SU-DHL-6 (cell line): Measurements from ENCODE around the gene SLC14A1.

Experiments used
- H2AFZ ChIP-seq: fragments of 200-600 bp; sonication (generic); 2 replicates; pipeline ENCODE4 v1.6.1; 2014; ENCODE audit warnings: low read depth, mild to moderate bottlenecking, moderate library complexity, mixed read lengths, antibody characterized with exemption, low read length; ENCODE audit not compliant: severe bottlenecking
- H3F3A ChIP-seq: fragments of 200-600 bp; shearing (Covaris generic); 2 replicates; pipeline ENCODE4 v1.6.0; 2016; ENCODE audit warnings: antibody characterized with exemption, mild to moderate bottlenecking; ENCODE audit not compliant: insufficient read depth
- H3K27ac ChIP-seq: fragments of 200-600 bp; sonication (generic); 2 replicates; pipeline ENCODE4 v1.5.1; 2016; ENCODE audit warnings: low read depth, mild to moderate bottlenecking, low read length, moderate library complexity, mixed read lengths
- H3K27me3 ChIP-seq: fragments of 200-600 bp; sonication (generic), shearing (Covaris generic); 2 replicates; pipeline ENCODE4 v1.6.0; 2014; ENCODE audit warnings: mild to moderate bottlenecking, low read length
- H3K36me3 ChIP-seq: fragments of 200-600 bp; sonication (generic); 2 replicates; pipeline ENCODE4 v1.6.1; 2014; ENCODE audit warnings: mild to moderate bottlenecking, low read length, mixed read lengths
- H3K4me2 ChIP-seq: fragments of 300-600, 200-600 bp; shearing (Covaris generic), sonication (generic); 2 replicates; pipeline ENCODE4 v1.6.0; 2014; ENCODE audit warnings: low read length, low read depth, mild to moderate bottlenecking; ENCODE audit not compliant: poor library complexity, severe bottlenecking
- H3K4me3 ChIP-seq: fragments of 200-600 bp; sonication (generic); 2 replicates; pipeline ENCODE4 v1.5.1; 2014; ENCODE audit warnings: antibody characterized with exemption, low read length, mild to moderate bottlenecking, mixed read lengths; ENCODE audit not compliant: insufficient read depth, poor library complexity, severe bottlenecking
- H3K79me2 ChIP-seq: fragments of 200-600 bp; sonication (generic); 2 replicates; pipeline ENCODE4 v1.6.1; 2014; ENCODE audit warnings: mild to moderate bottlenecking, low read length, moderate library complexity; ENCODE audit not compliant: insufficient read depth
- H3K9ac ChIP-seq: fragments of 200-600 bp; sonication (generic); 2 replicates; pipeline ENCODE4 v1.7.0; 2014; ENCODE audit warnings: mild to moderate bottlenecking, low read length
- H3K9me2 ChIP-seq: fragments of 200-600 bp; sonication (generic); replicated peaks from 2 replicates; pipeline ENCODE4 v1.6.1; 2014; ENCODE audit warnings: low read length; ENCODE audit not compliant: insufficient read depth
- H3K9me3 ChIP-seq: fragments of 200-600 bp; sonication (generic); 2 replicates; pipeline ENCODE4 v1.6.1; 2014; ENCODE audit warnings: low read length, mixed read lengths; ENCODE audit not compliant: insufficient read depth
- H4K20me1 ChIP-seq: fragments of 200-600 bp; sonication (generic); 2 replicates; pipeline ENCODE4 v1.6.1; 2014; ENCODE audit warnings: low read depth, mild to moderate bottlenecking, antibody characterized with exemption, low read length, moderate library complexity, mixed read lengths
- EZH2phosphoT487 ChIP-seq: fragments of 200-600 bp; sonication (generic), shearing (Covaris generic); conservative IDR thresholded peaks from 2 replicates; pipeline ENCODE4 v1.6.1; 2018; ENCODE audit warnings: mild to moderate bottlenecking, antibody characterized with exemption, low read length, moderate library complexity, mixed read lengths
- TF ChIP-seq, protein P1 (sequence below): fragments of 200-600 bp; sonication (generic); IDR thresholded peaks from one replicate; pipeline ENCODE4 v1.5.1; 2017; ENCODE audit warnings: antibody characterized with exemption, mild to moderate bottlenecking, low read length, moderate library complexity; ENCODE audit not compliant: insufficient read depth, poor library complexity, severe bottlenecking

SLC14A1 gene

DNA sequence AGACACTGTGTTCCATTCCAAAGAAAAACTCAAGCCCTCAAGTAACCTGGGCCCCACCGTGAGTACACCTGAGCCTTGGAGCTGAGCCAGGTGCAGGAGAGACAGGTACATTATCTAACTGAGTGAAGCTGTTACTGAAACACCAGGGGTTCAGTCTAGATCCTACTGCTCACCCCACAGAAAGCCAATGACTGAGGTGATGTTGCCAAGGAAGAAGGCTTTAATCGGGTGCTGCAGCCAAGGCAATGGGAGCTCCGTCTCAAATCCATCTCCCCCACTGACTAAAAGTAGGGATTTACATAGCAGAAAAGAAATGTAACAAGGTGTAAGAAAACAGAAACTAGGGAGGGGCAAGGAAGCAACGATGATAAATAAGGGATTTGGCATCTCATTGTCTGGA lies 15.2 kb upstream of the SLC14A1 start:
- TF ChIP-seq EZH2phosphoT487 = no peak
- TF ChIP-seq, protein P1, sequence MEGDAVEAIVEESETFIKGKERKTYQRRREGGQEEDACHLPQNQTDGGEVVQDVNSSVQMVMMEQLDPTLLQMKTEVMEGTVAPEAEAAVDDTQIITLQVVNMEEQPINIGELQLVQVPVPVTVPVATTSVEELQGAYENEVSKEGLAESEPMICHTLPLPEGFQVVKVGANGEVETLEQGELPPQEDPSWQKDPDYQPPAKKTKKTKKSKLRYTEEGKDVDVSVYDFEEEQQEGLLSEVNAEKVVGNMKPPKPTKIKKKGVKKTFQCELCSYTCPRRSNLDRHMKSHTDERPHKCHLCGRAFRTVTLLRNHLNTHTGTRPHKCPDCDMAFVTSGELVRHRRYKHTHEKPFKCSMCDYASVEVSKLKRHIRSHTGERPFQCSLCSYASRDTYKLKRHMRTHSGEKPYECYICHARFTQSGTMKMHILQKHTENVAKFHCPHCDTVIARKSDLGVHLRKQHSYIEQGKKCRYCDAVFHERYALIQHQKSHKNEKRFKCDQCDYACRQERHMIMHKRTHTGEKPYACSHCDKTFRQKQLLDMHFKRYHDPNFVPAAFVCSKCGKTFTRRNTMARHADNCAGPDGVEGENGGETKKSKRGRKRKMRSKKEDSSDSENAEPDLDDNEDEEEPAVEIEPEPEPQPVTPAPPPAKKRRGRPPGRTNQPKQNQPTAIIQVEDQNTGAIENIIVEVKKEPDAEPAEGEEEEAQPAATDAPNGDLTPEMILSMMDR = no peak
- Histone ChIP-seq H3F3A (no peaks in the 10 kb centered on the region), H3K27ac (no peak overlapping the region), H3K27me3 (no peaks in the 10 kb centered on the region), H3K9me3 (peaks cover 29% of the 10 kb centered on the region), H4K20me1 (no peaks in the 10 kb centered on the region), H3K79me2 (no peaks in the 10 kb centered on the region), H3K9me2 (no peaks in the 10 kb centered on the region), H3K9ac (no peak overlapping the region), H3K4me2 (no peak overlapping the region), H3K36me3 (no peaks in the 10 kb centered on the region), H3K4me3 (no peak overlapping the region), H2AFZ (no peak overlapping the region)

DNA sequence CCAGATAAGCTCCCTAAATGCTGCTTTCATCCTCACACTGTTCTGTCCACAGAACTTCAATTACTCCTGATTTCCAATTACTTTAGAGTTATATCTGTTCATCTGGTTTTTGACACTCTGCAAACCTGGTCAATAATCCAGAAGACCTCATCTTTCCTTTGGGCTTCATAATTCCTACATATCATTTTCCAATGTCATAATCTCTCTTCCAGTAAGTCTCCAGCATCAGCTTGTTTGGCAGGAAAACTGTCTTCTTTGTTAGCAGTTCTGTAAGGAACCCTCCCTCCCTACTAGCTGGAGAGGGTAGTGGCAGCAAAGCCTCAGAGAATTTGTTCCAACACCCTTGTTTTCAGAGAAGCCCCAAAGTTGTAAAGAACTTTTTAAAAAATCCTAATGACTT lies 11.9 kb upstream of the SLC14A1 start:
- no peaks in the 10 kb centered on the region for H3K36me3 ChIP-seq
- TF ChIP-seq, protein P1 = no peak
- no peak for TF ChIP-seq EZH2phosphoT487

DNA sequence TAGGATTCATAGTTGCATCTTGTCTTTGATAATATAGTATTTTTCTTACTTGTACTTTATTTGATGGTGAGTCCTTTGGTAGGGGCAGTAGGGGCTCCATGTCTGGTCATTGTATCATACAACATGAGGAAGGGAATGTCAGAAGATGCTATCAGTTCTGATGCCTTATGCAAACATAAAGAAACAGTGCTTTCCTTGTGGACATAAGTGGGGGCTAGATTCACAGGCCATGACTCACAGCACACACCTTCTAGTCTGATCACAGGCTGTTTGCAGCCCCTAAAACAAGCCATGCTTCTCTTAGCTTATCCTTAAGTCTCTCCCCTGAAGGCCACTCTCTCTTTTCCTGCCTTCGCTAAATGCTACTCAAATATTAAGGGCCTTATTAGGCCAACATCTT lies 10.7 kb upstream of the SLC14A1 start:
- Histone ChIP-seq H3K9ac (no peak overlapping the region), H3K4me2 (no peak overlapping the region), H2AFZ (no peak overlapping the region), H3F3A (no peaks in the 10 kb centered on the region), H3K27ac (no peak overlapping the region), H4K20me1 (no peaks in the 10 kb centered on the region), H3K27me3 (no peaks in the 10 kb centered on the region), H3K9me3 (peaks cover 16% of the 10 kb centered on the region; the same call in 1 of the 2 replicates), H3K9me2 (no peaks in the 10 kb centered on the region), H3K4me3 (no peak overlapping the region), H3K79me2 (no peaks in the 10 kb centered on the region), H3K36me3 (no peaks in the 10 kb centered on the region)
- TF ChIP-seq EZH2phosphoT487 = no peak
- TF ChIP-seq, protein P1 = no peak

More for the DNA sequence above, 11.9 kb upstream of the SLC14A1 start:
- Histone ChIP-seq H3K4me3 (no peak overlapping the region), H3K9me2 (no peaks in the 10 kb centered on the region), H2AFZ (no peak overlapping the region), H3K4me2 (no peak overlapping the region), H3K27me3 (no peaks in the 10 kb centered on the region), H3K27ac (no peak overlapping the region), H3K9me3 (peaks cover 21% of the 10 kb centered on the region; the same call in 1 of the 2 replicates), H3F3A (no peaks in the 10 kb centered on the region), H4K20me1 (no peaks in the 10 kb centered on the region), H3K79me2 (no peaks in the 10 kb centered on the region), H3K9ac (no peak overlapping the region)
